ENCODE data around the gene FRMD4A.

GRCh38 chr10:13946209-13946460 is 384.6 kb downstream of the FRMD4A start:
- TF ChIP-seq POLR2A (IDR thresholded peaks at IDR 0.05) = no peak
- no peak for TF ChIP-seq CTCF (IDR thresholded peaks at IDR 0.05)

Measured in testis (tissue), 2 donors.